PC-9 (cell line): ENCODE data around the gene GPC2. TPM values are rescaled to one million over a fixed set of nuclear protein-coding genes. Genes with fewer than 3 reads are reported as not detected.

ENCODE experiments used
- BruUV-seq: library from RNA; stranded (reverse); fragments of 400-500 nt; replicated peaks from 2 replicates; lab custom pipeline; 2021; lab: Mats Ljungman, UMichigan
- CTCF ChIA-PET: fragments of 300-600 bp; sonication (Branson Sonifier 250); formaldehyde crosslinking; loops from one replicate; lab custom pipeline; 2022; ENCODE audit warnings: antibody characterized with exemption; lab: Charles Lee
- POLR2A ChIA-PET: fragments of 300-600 bp; sonication (Branson Sonifier 250); formaldehyde crosslinking; loops from one replicate; lab custom pipeline; 2022; ENCODE audit warnings: antibody characterized with exemption; ENCODE audit not compliant: unreplicated experiment; lab: Charles Lee
- DNase-seq, 2 experiments: peaks; one replicate each; pipeline versions ENCODE4 v3.0.0 to v3.0.0-alpha.2; 2015 to 2022; ENCODE audit warnings: mixed read lengths in 1 of 2
- H2AFZ ChIP-seq: fragments of 200-600 bp; sonication (generic); 2 replicates; pipeline ENCODE4 v1.8.1; 2017; ENCODE audit warnings: antibody characterized with exemption
- H3F3A ChIP-seq: fragments of 200-600 bp; sonication (generic); 2 replicates; pipeline ENCODE4 v1.8.1; 2017; ENCODE audit warnings: antibody characterized with exemption, mild to moderate bottlenecking, low read depth; ENCODE audit not compliant: insufficient read depth
- H3K27ac ChIP-seq: fragments of 200-600 bp; sonication (generic); 2 replicates; pipeline ENCODE4 v1.6.1; 2016; ENCODE audit warnings: mixed run types
- H3K27me3 ChIP-seq: fragments of 200-600 bp; sonication (generic); 2 replicates; pipeline ENCODE4 v1.6.1; 2016; ENCODE audit warnings: low read depth, mixed run types; ENCODE audit not compliant: insufficient read depth
- H3K36me3 ChIP-seq: fragments of 200-600 bp; sonication (generic); 2 replicates; pipeline ENCODE4 v1.6.1; 2016; ENCODE audit warnings: low read depth, mixed run types
- H3K4me1 ChIP-seq: fragments of 200-600 bp; sonication (generic); replicated peaks from 2 replicates; pipeline ENCODE4 v1.6.1; 2016; ENCODE audit warnings: mixed run types; ENCODE audit not compliant: insufficient read depth
- H3K4me2 ChIP-seq: fragments of 200-600 bp; sonication (generic); 2 replicates; pipeline ENCODE4 v1.6.1; 2017; ENCODE audit warnings: mixed run types
- H3K4me3 ChIP-seq: fragments of 200-600 bp; sonication (generic); 2 replicates; pipeline ENCODE4 v1.6.1; 2016; ENCODE audit warnings: mixed run types
- H3K79me2 ChIP-seq: fragments of 200-600 bp; sonication (generic); 2 replicates; pipeline ENCODE4 v1.6.1; 2017; ENCODE audit warnings: low read depth, mixed run types
- H3K9me2 ChIP-seq: fragments of 200-600 bp; sonication (generic); 2 replicates; pipeline ENCODE4 v1.8.1; 2017; ENCODE audit warnings: mild to moderate bottlenecking; ENCODE audit not compliant: insufficient read depth
- H3K9me3 ChIP-seq: fragments of 200-600 bp; sonication (generic); 2 replicates; pipeline ENCODE4 v1.8.1; 2016; ENCODE audit warnings: low read depth; ENCODE audit not compliant: insufficient read depth
- H4K20me1 ChIP-seq: fragments of 200-600 bp; sonication (generic); 2 replicates; pipeline ENCODE4 v1.8.1; 2017; ENCODE audit not compliant: insufficient read depth
- CTCF ChIP-seq: fragments of 200-600 bp; sonication (generic); conservative IDR thresholded peaks from 2 replicates; pipeline ENCODE4 v1.6.1; 2017; ENCODE audit warnings: mixed run types, antibody characterized with exemption, mild to moderate bottlenecking, moderate library complexity
- EZH2 ChIP-seq: fragments of 200-600 bp; sonication (generic); IDR thresholded peaks from 2 replicates; pipeline ENCODE4 v1.8.0; 2017; ENCODE audit warnings: antibody characterized with exemption, low read depth
- intact Hi-C: fragments of 100-400 bp; cut with micrococcal nuclease; formaldehyde crosslinking; loops from one replicate; pipeline ENCODE4 v1.10.0; 2022; ENCODE audit not compliant: unreplicated experiment
- total RNA-seq: library from RNA; stranded (reverse); gene quantifications from 2 replicates; pipeline ENCODE4 v1.2.3, GENCODE V29; 2021

The GPC2 gene
- total RNA-seq, 1 experiment from 2014 or later, result 4.5 TPM

GRCh38 chr7:100213672-100214071 is 36.5 kb upstream of the GPC2 start:
- peaks cover 3% of the 10 kb centered on the region; the same call in 1 of the 2 replicates for H3F3A ChIP-seq
- intact Hi-C loops, result loop anchor here (2.0 kb wide), 1 partner anchor 81 kb away; no protein-coding TSS in a partner anchor
- no peak overlapping the region for H3K4me2 ChIP-seq
- no peaks in the 10 kb centered on the region for H4K20me1 ChIP-seq
- no peak overlapping the region for H3K4me3 ChIP-seq
- H3K9me2 ChIP-seq, result no peaks in the 10 kb centered on the region
- H2AFZ ChIP-seq, result no peak overlapping the region
- BruUV-seq, result no TSS peak
- H3K4me1 ChIP-seq, result peaks cover 11% of the 10 kb centered on the region
- DNase-seq, result no peak
- H3K36me3 ChIP-seq, result no peaks in the 10 kb centered on the region
- no peaks in the 10 kb centered on the region for H3K79me2 ChIP-seq
- CTCF ChIA-PET, result no interaction called here
- no peaks in the 10 kb centered on the region for H3K9me3 ChIP-seq
- TF ChIP-seq CTCF (no peak), EZH2 (no peak)
- POLR2A ChIA-PET, result interaction anchor here (0.6 kb wide), 1 partner anchor 65 kb away, joined by 3 read pairs; the partner anchor contains the start of gene LAMTOR4
- H3K27ac ChIP-seq, result peak overlapping the region; percentile 12; the same call in 1 of the 2 replicates
- H3K27me3 ChIP-seq, result no peaks in the 10 kb centered on the region

- Histone ChIP-seq H3K4me1 (peaks cover 11% of the 10 kb centered on the region), H3K9me3 (no peaks in the 10 kb centered on the region), H3K27ac (no peak overlapping the region), H3K4me3 (no peak overlapping the region), H4K20me1 (no peaks in the 10 kb centered on the region), H3K4me2 (no peak overlapping the region), H3K79me2 (no peaks in the 10 kb centered on the region), H3K36me3 (no peaks in the 10 kb centered on the region), H2AFZ (no peak overlapping the region), H3K9me2 (no peaks in the 10 kb centered on the region), H3K27me3 (no peaks in the 10 kb centered on the region), H3F3A (peaks cover 3% of the 10 kb centered on the region; the same call in 1 of the 2 replicates)
- ChIA-PET CTCF (no interaction called here), POLR2A (no interaction called here)
- no peak for DNase-seq
- BruUV-seq, result no TSS peak
- TF ChIP-seq CTCF (no peak), EZH2 (no peak)
- intact Hi-C loops, result no loop called here
Measured at GRCh38 chr7:100212631-100213286, 35.6 kb upstream of the GPC2 start.

GRCh38 chr7:100211342-100211780 is 34.2 kb upstream of the GPC2 start:
- Histone ChIP-seq H3K9me2 (no peaks in the 10 kb centered on the region), H3K27ac (no peak overlapping the region), H3K27me3 (no peaks in the 10 kb centered on the region), H3K4me2 (no peak overlapping the region), H2AFZ (no peak overlapping the region), H4K20me1 (no peaks in the 10 kb centered on the region), H3K9me3 (no peaks in the 10 kb centered on the region), H3F3A (peaks cover 3% of the 10 kb centered on the region; the same call in 1 of the 2 replicates), H3K79me2 (no peaks in the 10 kb centered on the region), H3K4me1 (peaks cover 11% of the 10 kb centered on the region), H3K4me3 (no peak overlapping the region), H3K36me3 (no peaks in the 10 kb centered on the region)
- POLR2A ChIA-PET, result interaction anchor here (0.7 kb wide), 1 partner anchor 94 kb away, joined by 7 read pairs; no protein-coding TSS in a partner anchor
- TF ChIP-seq EZH2, result no peak
- no peak for TF ChIP-seq CTCF
- CTCF ChIA-PET, result no interaction called here
- intact Hi-C loops, result no loop called here
- BruUV-seq, result no TSS peak
- DNase-seq, result no peak
